Epithelial cell of proximal tubule (primary cell): ENCODE measurements around the gene NKX2-2. TPM values are rescaled to one million over a fixed set of nuclear protein-coding genes. Genes with fewer than 3 reads are reported as not detected.

Source experiments
- DNase-seq: peaks from one replicate; pipeline ENCODE4 v3.0.0-alpha.2; 2011; ENCODE audit warnings: low read depth
- H3K4me3 ChIP-seq: 2 replicates; pipeline ENCODE4 v1.5.1; 2011; ENCODE audit warnings: low read depth, mild to moderate bottlenecking, low read length
- CTCF ChIP-seq: conservative IDR thresholded peaks from 2 replicates; pipeline ENCODE4 v1.5.1; 2012; ENCODE audit warnings: low read depth, mild to moderate bottlenecking, low read length
- total RNA-seq: library from RNA; depleted of rRNA; stranded (reverse); fragments of >200 nt; gene quantifications from 2 replicates; pipeline ENCODE4 v1.2.3, GENCODE V29; 2015

NKX2-2 gene
- total RNA-seq, 1 donor from 2014 or later, result not detected

- DNase-seq, result no peak
- no peak overlapping the region for H3K4me3 ChIP-seq
- TF ChIP-seq CTCF, result no peak
Observed at GRCh38 chr20:21534453-21534852, 20.6 kb upstream of the NKX2-2 start.

GRCh38 chr20:21529863-21530262 is 16.0 kb upstream of the NKX2-2 start:
- DNase-seq, result no peak
- no peak overlapping the region for H3K4me3 ChIP-seq
- TF ChIP-seq CTCF, result peak; percentile 75

GRCh38 chr20:21528870-21529269 is 15.0 kb upstream of the NKX2-2 start:
- peak; percentile 23 for TF ChIP-seq CTCF
- H3K4me3 ChIP-seq, result no peak overlapping the region
- DNase-seq, result no peak

GRCh38 chr20:21527908-21528307 is 14.0 kb upstream of the NKX2-2 start:
- no peak overlapping the region for H3K4me3 ChIP-seq

GRCh38 chr20:21526776-21527175 is 12.9 kb upstream of the NKX2-2 start:
- DNase-seq, result no peak
- no peak for TF ChIP-seq CTCF
- no peak overlapping the region for H3K4me3 ChIP-seq

More at GRCh38 chr20:21527908-21528307, 14.0 kb upstream of the NKX2-2 start:
- TF ChIP-seq CTCF, result no peak
- no peak for DNase-seq

- no peak for TF ChIP-seq CTCF
- DNase-seq, result no peak
- H3K4me3 ChIP-seq, result no peak overlapping the region
Observed at GRCh38 chr20:21523895-21524294, 10.0 kb upstream of the NKX2-2 start.

- DNase-seq, result no peak
- no peak overlapping the region for H3K4me3 ChIP-seq
- TF ChIP-seq CTCF, result no peak
Observed at GRCh38 chr20:21523281-21523868, 9.5 kb upstream of the NKX2-2 start.
